ENCODE measurements around the gene CPLANE2.

- TF ChIP-seq CTCF (IDR thresholded peaks at IDR 0.05) (no peak), EZH2phosphoT487 (IDR thresholded peaks at IDR 0.05) (no peak)
These were observed 5.4 kb downstream of the CPLANE2 start for GRCh38 chr1:16231331-16232315.

Measured in neural progenitor cell (in vitro differentiated cells).